ENCODE measurements around the gene FYCO1.

Gene FYCO1

DNA sequence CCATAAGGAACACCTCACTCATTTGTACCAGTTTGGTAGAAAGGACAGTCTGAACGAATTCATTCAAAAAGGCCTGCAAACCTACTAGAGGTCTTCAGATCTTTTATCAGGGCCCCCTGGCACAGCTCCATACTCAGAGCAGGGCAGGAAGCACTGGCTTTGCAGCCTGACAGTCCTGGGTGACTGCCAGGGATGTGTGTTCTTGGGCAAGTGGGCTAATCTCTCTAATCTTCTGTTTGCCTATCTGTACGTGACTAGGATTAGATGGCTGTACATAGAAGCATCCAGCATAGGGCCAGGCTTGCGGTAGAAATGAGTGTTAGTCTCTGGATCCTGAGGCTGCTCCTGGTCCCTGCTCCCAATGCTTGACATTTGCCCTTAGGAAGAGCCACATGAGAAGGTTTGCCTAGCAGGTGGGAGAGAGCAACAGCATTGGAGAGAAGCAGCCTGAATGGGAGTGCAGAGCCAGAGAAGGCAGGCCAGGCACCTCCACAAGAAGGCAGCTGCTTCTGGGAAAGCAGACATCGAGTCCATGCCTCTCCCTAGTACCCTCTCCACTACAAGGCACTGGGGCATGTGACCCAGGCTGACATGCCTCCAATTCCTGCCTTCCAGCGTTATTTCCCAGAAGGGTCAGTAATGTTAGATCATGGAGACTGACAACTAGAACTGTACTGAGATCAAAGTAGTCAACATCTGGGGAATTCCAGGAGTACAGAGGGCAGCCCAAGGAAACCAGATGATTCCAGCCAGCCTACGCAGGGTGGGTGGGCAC lies 53.4 kb downstream of the FYCO1 start:
- Histone ChIP-seq H3K36me3 (ENCODE audit: control insufficient read depth in 1 of 2, insufficient read depth in 2 of 2, low read length in 2 of 2) (peaks cover 7 to 12% of the 10 kb centered on the region in 2 experiments), H3K23ac (ENCODE audit: low read length) (no peak overlapping the region), H4K12ac (ENCODE audit: low read depth, low read length) (no peak overlapping the region), H3K79me2 (ENCODE audit: control insufficient read depth, insufficient read depth, low read length, poor library complexity) (peaks cover 2% of the 10 kb centered on the region), H2BK120ac (ENCODE audit: insufficient read depth, low read length, poor library complexity) (peak overlapping the region; percentile 3), H3K4me1 (ENCODE audit: control insufficient read depth in 1 of 2, insufficient read depth in 2 of 2, low read length in 2 of 2) (peaks cover 23 to 30% of the 10 kb centered on the region in 2 experiments), H2BK12ac (ENCODE audit: low read length) (no peak overlapping the region), H3K9ac (ENCODE audit: low read length) (no peak overlapping the region), H2AFZ (ENCODE audit: insufficient read depth, low read length, poor library complexity) (no peak overlapping the region), H3K4me3 (ENCODE audit: low read depth, low read length) (no peak overlapping the region), H3K79me1 (ENCODE audit: low read length) (peaks cover 31% of the 10 kb centered on the region), H3K27me3 (ENCODE audit: insufficient read depth, low read length) (no peaks in the 10 kb centered on the region), H3K14ac (ENCODE audit: low read length) (peak overlapping the region; percentile 4), H3K9me3 (ENCODE audit: insufficient read depth, low read depth, low read length) (peaks cover 3% of the 10 kb centered on the region), H3K27ac (ENCODE audit: low read depth, low read length) (peak overlapping the region; percentile 50), H4K91ac (ENCODE audit: low read depth, low read length) (peak overlapping the region; percentile 45), H3K4me2 (ENCODE audit: low read length) (no peak overlapping the region), H4K8ac (ENCODE audit: low read depth, low read length) (peak overlapping the region; percentile 5), H2AK5ac (ENCODE audit: low read length) (no peak overlapping the region), H3K4ac (ENCODE audit: low read depth, low read length) (no peak overlapping the region), H2BK5ac (ENCODE audit: low read depth, low read length, poor library complexity) (peak overlapping the region; percentile 23), H3K18ac (ENCODE audit: low read length) (no peak overlapping the region)
- peak; percentile 79 to 92 for DNase-seq
- WGBS (ENCODE audit: extremely low coverage, insufficient coverage, insufficient read length) = no CpG with 5 or more reads among the region's 6 CpGs

DNA sequence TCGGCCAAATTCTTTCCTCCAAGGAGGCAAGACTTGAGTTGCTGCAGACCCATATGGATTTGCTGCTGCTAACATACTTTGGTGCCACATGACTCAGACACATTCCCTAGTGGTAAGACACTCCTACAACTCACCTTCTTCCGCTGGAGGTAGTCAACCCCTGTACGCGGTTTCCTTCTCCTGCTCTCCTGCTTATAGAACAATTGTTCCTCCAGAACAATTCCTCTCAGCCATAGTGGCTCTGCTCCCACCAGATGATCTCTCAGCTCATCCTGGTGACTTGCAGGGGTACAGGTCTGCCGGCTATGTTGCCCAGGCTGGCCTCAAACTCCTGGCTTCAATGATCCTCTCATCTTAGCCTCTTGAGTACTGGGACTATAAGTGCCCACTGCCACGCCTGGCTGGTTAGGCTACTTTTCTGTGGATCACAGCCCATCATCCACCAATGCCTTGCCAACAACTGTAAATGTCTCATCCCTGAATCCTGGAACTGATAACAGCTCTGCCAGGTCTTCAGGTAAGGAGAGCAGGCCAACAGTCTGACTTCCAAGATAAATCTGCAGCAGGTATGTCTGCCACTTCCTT lies 54.8 kb downstream of the FYCO1 start:
- Histone ChIP-seq H3K18ac (ENCODE audit: low read length) (peak overlapping the region; percentile 86), H2BK12ac (ENCODE audit: low read length) (peak overlapping the region; percentile 67), H3K27ac (ENCODE audit: low read depth, low read length) (peak overlapping the region; percentile 87), H3K4ac (ENCODE audit: low read depth, low read length) (peak overlapping the region; percentile 65), H2AFZ (ENCODE audit: insufficient read depth, low read length, poor library complexity) (peak overlapping the region; percentile 40), H3K4me1 (ENCODE audit: control insufficient read depth in 1 of 2, insufficient read depth in 2 of 2, low read length in 2 of 2) (peaks cover 23 to 30% of the 10 kb centered on the region in 2 experiments), H2BK120ac (ENCODE audit: insufficient read depth, low read length, poor library complexity) (peak overlapping the region; percentile 86), H3K9me3 (ENCODE audit: insufficient read depth, low read depth, low read length) (peaks cover 3% of the 10 kb centered on the region), H3K79me1 (ENCODE audit: low read length) (peaks cover 31% of the 10 kb centered on the region), H4K12ac (ENCODE audit: low read depth, low read length) (no peak overlapping the region), H3K4me3 (ENCODE audit: low read depth, low read length) (no peak overlapping the region), H3K4me2 (ENCODE audit: low read length) (no peak overlapping the region), H3K14ac (ENCODE audit: low read length) (peak overlapping the region; percentile 76), H3K23ac (ENCODE audit: low read length) (no peak overlapping the region), H3K9ac (ENCODE audit: low read length) (peak overlapping the region; percentile 24), H3K36me3 (ENCODE audit: control insufficient read depth in 1 of 2, insufficient read depth in 2 of 2, low read length in 2 of 2) (peaks cover 0 to 5% of the 10 kb centered on the region in 2 experiments), H4K8ac (ENCODE audit: low read depth, low read length) (peak overlapping the region; percentile 68), H3K27me3 (ENCODE audit: insufficient read depth, low read length) (no peaks in the 10 kb centered on the region), H2AK5ac (ENCODE audit: low read length) (peak overlapping the region; percentile 71), H4K91ac (ENCODE audit: low read depth, low read length) (peak overlapping the region; percentile 86), H3K79me2 (ENCODE audit: control insufficient read depth, insufficient read depth, low read length, poor library complexity) (peaks cover 2% of the 10 kb centered on the region), H2BK5ac (ENCODE audit: low read depth, low read length, poor library complexity) (peak overlapping the region; percentile 67)
- WGBS (ENCODE audit: extremely low coverage, insufficient coverage, insufficient read length) = no CpG with 5 or more reads among the region's 6 CpGs
- DNase-seq = peak; percentile 90 to 95

DNA sequence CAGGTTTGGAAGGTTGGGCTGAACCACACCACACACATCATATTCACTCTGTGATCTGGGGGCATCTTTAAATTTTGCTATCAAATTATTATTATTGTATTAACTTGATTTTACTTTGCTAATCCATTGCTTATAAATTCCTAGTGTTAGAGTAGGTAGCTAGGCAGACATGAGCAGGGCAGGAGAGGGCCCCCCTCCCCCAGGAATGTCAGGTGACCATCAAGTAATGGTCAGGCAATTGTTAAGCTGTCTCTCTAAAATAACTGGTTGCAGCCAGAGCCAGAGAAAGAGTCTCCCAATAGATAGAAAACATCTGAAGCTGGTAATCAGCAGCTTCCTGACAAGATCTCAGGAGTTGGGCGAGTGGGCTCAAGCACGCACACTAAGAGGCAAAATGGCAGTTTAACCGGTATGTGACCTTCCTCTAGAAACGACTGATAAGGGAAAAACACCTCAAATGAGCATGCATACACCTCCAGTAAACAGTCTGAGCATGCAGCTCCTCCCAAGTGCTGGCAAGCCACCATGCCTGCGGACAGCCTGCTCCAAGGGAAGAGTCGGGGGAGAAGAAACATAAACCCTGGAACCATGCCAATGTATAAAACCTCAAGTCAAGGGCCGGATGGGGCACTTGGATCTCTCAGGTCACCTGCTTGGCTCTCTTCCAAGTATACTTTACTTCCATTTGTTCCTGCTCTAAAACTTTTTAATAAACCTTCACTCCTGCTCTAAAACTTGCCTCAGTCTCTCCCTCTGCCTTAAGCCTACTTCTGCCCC lies 55.4 kb downstream of the FYCO1 start:
- Histone ChIP-seq H3K4me1 (ENCODE audit: control insufficient read depth in 1 of 2, insufficient read depth in 2 of 2, low read length in 2 of 2) (peaks cover 23 to 30% of the 10 kb centered on the region in 2 experiments), H2AK5ac (ENCODE audit: low read length) (peak overlapping the region; percentile 81), H2BK12ac (ENCODE audit: low read length) (peak overlapping the region; percentile 61), H3K79me2 (ENCODE audit: control insufficient read depth, insufficient read depth, low read length, poor library complexity) (peaks cover 2% of the 10 kb centered on the region), H3K9me3 (ENCODE audit: insufficient read depth, low read depth, low read length) (peaks cover 3% of the 10 kb centered on the region), H2BK120ac (ENCODE audit: insufficient read depth, low read length, poor library complexity) (peak overlapping the region; percentile 96), H4K8ac (ENCODE audit: low read depth, low read length) (peak overlapping the region; percentile 80), H3K14ac (ENCODE audit: low read length) (peak overlapping the region; percentile 94), H2BK5ac (ENCODE audit: low read depth, low read length, poor library complexity) (peak overlapping the region; percentile 38), H3K36me3 (ENCODE audit: control insufficient read depth in 1 of 2, insufficient read depth in 2 of 2, low read length in 2 of 2) (peaks cover 2 to 7% of the 10 kb centered on the region in 2 experiments), H3K4me2 (ENCODE audit: low read length) (no peak overlapping the region), H4K91ac (ENCODE audit: low read depth, low read length) (peak overlapping the region; percentile 95), H3K18ac (ENCODE audit: low read length) (peak overlapping the region; percentile 88), H3K23ac (ENCODE audit: low read length) (no peak overlapping the region), H3K79me1 (ENCODE audit: low read length) (peaks cover 31% of the 10 kb centered on the region), H4K12ac (ENCODE audit: low read depth, low read length) (no peak overlapping the region), H3K27ac (ENCODE audit: low read depth, low read length) (peak overlapping the region; percentile 87), H2AFZ (ENCODE audit: insufficient read depth, low read length, poor library complexity) (peak overlapping the region; percentile 47), H3K4ac (ENCODE audit: low read depth, low read length) (peak overlapping the region; percentile 78), H3K27me3 (ENCODE audit: insufficient read depth, low read length) (no peaks in the 10 kb centered on the region), H3K4me3 (ENCODE audit: low read depth, low read length) (no peak overlapping the region), H3K9ac (ENCODE audit: low read length) (no peak overlapping the region)
- peak; percentile 92 to 95 for DNase-seq
- WGBS (ENCODE audit: extremely low coverage, insufficient coverage, insufficient read length) = no CpG with 5 or more reads among the region's 7 CpGs

DNA sequence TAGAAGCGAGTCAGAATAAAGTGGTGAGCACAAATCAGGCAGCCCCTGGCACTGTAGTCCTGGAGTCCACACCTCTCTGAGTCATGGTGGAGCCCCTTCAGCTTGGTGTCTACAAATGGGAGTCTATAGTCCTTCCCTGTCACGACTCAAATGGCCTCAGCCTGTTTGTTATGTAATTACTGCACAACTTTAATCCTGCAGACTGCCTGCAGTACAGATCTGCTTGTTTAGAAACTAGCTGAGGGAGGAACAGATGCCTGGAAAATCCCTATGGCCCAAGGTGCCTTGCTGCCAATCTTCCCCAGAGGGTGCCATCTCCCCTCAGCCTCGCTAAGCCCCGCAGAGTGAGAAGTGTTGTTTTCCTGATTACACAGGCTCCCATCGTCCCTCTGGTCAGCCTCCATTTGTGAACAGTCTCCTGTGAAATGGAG lies 56.3 kb downstream of the FYCO1 start:
- peak in 1 of 2 donors; percentile 16 for DNase-seq
- H3K79me1 ChIP-seq (ENCODE audit: low read length) = peaks cover 31% of the 10 kb centered on the region
- WGBS (ENCODE audit: extremely low coverage, insufficient coverage, insufficient read length) = no CpG with 5 or more reads among the region's 5 CpGs
- H3K4me3 ChIP-seq (ENCODE audit: low read depth, low read length) = no peak overlapping the region
- H2BK120ac ChIP-seq (ENCODE audit: insufficient read depth, low read length, poor library complexity) = peak overlapping the region; percentile 12
- peaks cover 23 to 30% of the 10 kb centered on the region in 2 experiments for H3K4me1 ChIP-seq (ENCODE audit: control insufficient read depth in 1 of 2, insufficient read depth in 2 of 2, low read length in 2 of 2)
- H3K4me2 ChIP-seq (ENCODE audit: low read length) = no peak overlapping the region
- peak overlapping the region; percentile 1 for H3K18ac ChIP-seq (ENCODE audit: low read length)
- H2BK5ac ChIP-seq (ENCODE audit: low read depth, low read length, poor library complexity) = peak overlapping the region; percentile 38
- no peak overlapping the region for H3K23ac ChIP-seq (ENCODE audit: low read length)
- H3K27ac ChIP-seq (ENCODE audit: low read depth, low read length) = peak overlapping the region; percentile 87
- H3K4ac ChIP-seq (ENCODE audit: low read depth, low read length) = no peak overlapping the region
- peaks cover 2% of the 10 kb centered on the region for H3K79me2 ChIP-seq (ENCODE audit: control insufficient read depth, insufficient read depth, low read length, poor library complexity)
- H2BK12ac ChIP-seq (ENCODE audit: low read length) = peak overlapping the region; percentile 61
- peak overlapping the region; percentile 5 for H4K8ac ChIP-seq (ENCODE audit: low read depth, low read length)
- H3K27me3 ChIP-seq (ENCODE audit: insufficient read depth, low read length) = no peaks in the 10 kb centered on the region
- H3K9ac ChIP-seq (ENCODE audit: low read length) = no peak overlapping the region
- H2AK5ac ChIP-seq (ENCODE audit: low read length) = peak overlapping the region; percentile 45
- H3K14ac ChIP-seq (ENCODE audit: low read length) = peak overlapping the region; percentile 80
- H4K91ac ChIP-seq (ENCODE audit: low read depth, low read length) = peak overlapping the region; percentile 95
- no peak overlapping the region for H4K12ac ChIP-seq (ENCODE audit: low read depth, low read length)
- no peak overlapping the region for H2AFZ ChIP-seq (ENCODE audit: insufficient read depth, low read length, poor library complexity)
- peaks cover 2 to 7% of the 10 kb centered on the region in 2 experiments for H3K36me3 ChIP-seq (ENCODE audit: control insufficient read depth in 1 of 2, insufficient read depth in 2 of 2, low read length in 2 of 2)
- H3K9me3 ChIP-seq (ENCODE audit: insufficient read depth, low read depth, low read length) = peaks cover 3% of the 10 kb centered on the region

All from trophoblast cell (in vitro differentiated cells and primary cell).